GM18502 (cell line): ENCODE data around the gene MTHFD1L.
"Not testable (repeated sequence)": the region's sequence is repeated elsewhere in the genome, so short reads cannot be mapped to it uniquely, and the experiment has no call there.

Experiments
- ATAC-seq: cut with Tn5 transposase; IDR thresholded peaks from one replicate; pipeline ENCODE4 v1.9.1; 2021; ENCODE audit warnings: mild to moderate bottlenecking; ENCODE audit not compliant: unreplicated experiment, poor library complexity

Gene MTHFD1L

GRCh38 chr6:151082079-151082478 lies 216.6 kb downstream of the MTHFD1L start:
- no peak for ATAC-seq

GRCh38 chr6:151084275-151084674 lies 218.8 kb downstream of the MTHFD1L start:
- no peak for ATAC-seq

- ATAC-seq = not testable (repeated sequence)
Observed at GRCh38 chr6:151087055-151087454, 221.6 kb downstream of the MTHFD1L start.

GRCh38 chr6:151087861-151088598 lies 222.5 kb downstream of the MTHFD1L start:
- no peak for ATAC-seq

- ATAC-seq = no peak
Observed at GRCh38 chr6:151088599-151088935, 223.1 kb downstream of the MTHFD1L start.

GRCh38 chr6:151088963-151089362 lies 223.5 kb downstream of the MTHFD1L start:
- no peak for ATAC-seq

- ATAC-seq = no peak
Observed at GRCh38 chr6:151089978-151090377, 224.5 kb downstream of the MTHFD1L start.

GRCh38 chr6:151091571-151091970 lies 226.1 kb downstream of the MTHFD1L start:
- ATAC-seq = no peak

GRCh38 chr6:151092591-151092990 lies 227.1 kb downstream of the MTHFD1L start:
- no peak for ATAC-seq

GRCh38 chr6:151093706-151094105 lies 228.2 kb downstream of the MTHFD1L start:
- no peak for ATAC-seq

- ATAC-seq = no peak
Observed at GRCh38 chr6:151095538-151096254, 230.2 kb downstream of the MTHFD1L start.

GRCh38 chr6:151096255-151096612 lies 230.7 kb downstream of the MTHFD1L start:
- ATAC-seq = no peak

- ATAC-seq = no peak
Observed at GRCh38 chr6:151096691-151097606, 231.4 kb downstream of the MTHFD1L start.

- ATAC-seq = no peak
Observed at GRCh38 chr6:151098166-151098565, 232.7 kb downstream of the MTHFD1L start.

- ATAC-seq = no peak
Observed at GRCh38 chr6:151100326-151100725, 234.8 kb downstream of the MTHFD1L start.

- no peak for ATAC-seq
Observed at GRCh38 chr6:151101161-151101815, 235.8 kb downstream of the MTHFD1L start.

- ATAC-seq = no peak
Observed at GRCh38 chr6:151101816-151102694, 236.6 kb downstream of the MTHFD1L start.

- ATAC-seq = no peak
Observed at GRCh38 chr6:151103266-151103665, 237.8 kb downstream of the MTHFD1L start.

- ATAC-seq = no peak
Observed at GRCh38 chr6:151107897-151108427, 242.5 kb downstream of the MTHFD1L start.
